ENCODE results near the gene ALG3.

- TF ChIP-seq, protein P1, sequence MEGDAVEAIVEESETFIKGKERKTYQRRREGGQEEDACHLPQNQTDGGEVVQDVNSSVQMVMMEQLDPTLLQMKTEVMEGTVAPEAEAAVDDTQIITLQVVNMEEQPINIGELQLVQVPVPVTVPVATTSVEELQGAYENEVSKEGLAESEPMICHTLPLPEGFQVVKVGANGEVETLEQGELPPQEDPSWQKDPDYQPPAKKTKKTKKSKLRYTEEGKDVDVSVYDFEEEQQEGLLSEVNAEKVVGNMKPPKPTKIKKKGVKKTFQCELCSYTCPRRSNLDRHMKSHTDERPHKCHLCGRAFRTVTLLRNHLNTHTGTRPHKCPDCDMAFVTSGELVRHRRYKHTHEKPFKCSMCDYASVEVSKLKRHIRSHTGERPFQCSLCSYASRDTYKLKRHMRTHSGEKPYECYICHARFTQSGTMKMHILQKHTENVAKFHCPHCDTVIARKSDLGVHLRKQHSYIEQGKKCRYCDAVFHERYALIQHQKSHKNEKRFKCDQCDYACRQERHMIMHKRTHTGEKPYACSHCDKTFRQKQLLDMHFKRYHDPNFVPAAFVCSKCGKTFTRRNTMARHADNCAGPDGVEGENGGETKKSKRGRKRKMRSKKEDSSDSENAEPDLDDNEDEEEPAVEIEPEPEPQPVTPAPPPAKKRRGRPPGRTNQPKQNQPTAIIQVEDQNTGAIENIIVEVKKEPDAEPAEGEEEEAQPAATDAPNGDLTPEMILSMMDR (IDR thresholded peaks at IDR 0.05), result no peak
- no peak for TF ChIP-seq REST (IDR thresholded peaks at IDR 0.05; ENCODE audit: insufficient read depth in 1 of 2, low read depth in 2 of 2, low read length in 1 of 2)
Measured at GRCh38 chr3:184296616-184297015, 47.9 kb upstream of the ALG3 start.

Data from Panc1 (cell line).